Activated CD4-positive, CD25-positive, alpha-beta regulatory T cell treated with anti-CD3 and anti-CD28 coated beads, Interleukin-2, amount 50 U/mL, for 16 hours (primary cell): ENCODE results near the gene GALNT13.

Experiments
- DNase-seq: peaks from one replicate; pipeline ENCODE4 v3.0.0-alpha.2; 2020; ENCODE audit warnings: low read depth, low spot score

Gene GALNT13

DNA sequence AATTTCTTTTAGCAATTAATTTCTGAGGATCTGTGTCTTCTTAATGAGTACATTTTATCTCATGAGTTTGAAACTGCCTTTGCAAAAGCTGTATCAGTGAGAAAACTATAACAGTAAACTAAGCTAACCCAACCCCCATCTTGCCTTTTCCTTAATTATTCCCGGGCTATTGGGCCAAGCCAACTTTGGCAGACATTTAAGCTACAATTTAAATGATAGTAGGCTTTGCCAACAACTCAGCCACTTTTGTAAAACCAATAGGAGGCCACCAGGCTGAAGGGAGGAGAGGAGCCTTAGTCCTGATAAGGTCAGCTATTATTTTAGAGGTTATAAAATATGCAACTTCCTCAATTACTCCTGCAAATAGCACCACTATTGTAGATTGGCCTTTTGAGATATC is 608.8 kb downstream of the GALNT13 start:
- DNase-seq = no peak

DNA sequence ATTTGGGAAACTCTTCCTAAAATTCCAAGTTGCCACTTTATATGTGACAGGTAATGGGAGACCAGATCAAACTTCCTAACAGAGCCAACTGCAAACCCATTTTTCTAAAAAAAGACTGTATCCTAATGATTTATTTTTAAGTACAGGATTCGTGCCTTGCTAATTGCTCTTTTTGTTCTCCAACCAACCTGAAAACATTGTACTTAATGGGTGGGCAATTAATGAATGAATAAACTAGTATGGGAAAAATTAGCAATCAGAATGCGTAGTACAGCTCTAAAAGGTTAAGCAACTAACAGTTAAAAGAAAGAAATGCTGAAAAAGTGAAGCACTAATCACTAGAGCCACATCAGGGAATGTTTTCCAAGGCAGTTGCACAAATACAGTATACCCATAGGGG is 609.6 kb downstream of the GALNT13 start:
- DNase-seq = no peak

DNA sequence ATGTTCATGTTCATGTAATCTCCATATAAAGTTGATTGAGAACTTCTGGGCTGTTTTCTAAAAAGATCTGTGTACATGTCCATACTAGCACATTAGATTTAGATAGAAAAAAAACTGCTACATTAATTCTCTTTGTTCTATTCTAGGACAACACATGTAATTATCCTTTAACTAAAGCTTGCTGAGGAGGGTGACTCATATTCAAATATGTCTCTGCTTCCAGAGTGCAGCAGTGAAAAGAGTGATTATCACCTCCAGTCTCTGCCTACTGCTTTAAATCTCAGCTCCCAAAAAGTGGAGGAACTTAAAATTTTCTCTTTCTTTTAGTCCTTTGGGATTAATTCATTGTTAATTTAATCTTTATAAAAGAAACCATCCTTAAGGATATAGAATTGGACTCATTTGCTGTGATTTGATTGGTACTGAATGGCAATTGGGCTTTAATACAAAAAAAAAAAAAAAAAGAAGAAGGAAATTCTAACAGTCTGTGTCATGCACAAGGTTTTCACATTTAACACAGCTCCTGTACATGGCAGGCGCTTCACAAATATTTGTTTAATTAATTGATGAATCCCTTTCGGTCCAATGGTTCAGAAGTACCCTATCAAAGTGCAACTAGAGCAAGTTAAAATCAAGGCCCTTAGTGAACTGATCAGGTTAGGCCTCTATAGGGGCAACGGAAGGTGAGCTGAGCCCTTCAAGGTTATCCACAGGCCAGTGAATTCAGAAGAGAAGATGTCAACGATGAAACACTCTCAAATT is 612.8 kb downstream of the GALNT13 start:
- no peak for DNase-seq

DNA sequence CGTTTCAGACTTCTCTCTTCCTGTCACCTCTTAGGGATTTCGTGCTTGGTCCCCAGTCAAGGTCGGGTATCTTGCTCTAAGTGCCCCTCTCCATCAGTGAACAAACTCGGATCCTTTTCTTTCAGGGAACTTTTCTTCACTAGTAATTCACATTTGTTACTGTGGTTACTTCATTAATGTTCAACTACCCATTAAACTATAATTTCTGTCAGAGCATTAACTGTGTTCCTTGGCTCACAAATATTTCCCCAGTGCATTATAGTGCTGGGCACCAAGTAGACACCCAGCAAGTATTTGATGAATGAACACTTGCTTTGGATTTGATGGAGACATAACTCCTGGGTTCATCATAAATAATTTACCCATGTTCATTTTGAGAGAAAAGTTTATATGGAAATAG is 617.1 kb downstream of the GALNT13 start:
- DNase-seq = no peak

DNA sequence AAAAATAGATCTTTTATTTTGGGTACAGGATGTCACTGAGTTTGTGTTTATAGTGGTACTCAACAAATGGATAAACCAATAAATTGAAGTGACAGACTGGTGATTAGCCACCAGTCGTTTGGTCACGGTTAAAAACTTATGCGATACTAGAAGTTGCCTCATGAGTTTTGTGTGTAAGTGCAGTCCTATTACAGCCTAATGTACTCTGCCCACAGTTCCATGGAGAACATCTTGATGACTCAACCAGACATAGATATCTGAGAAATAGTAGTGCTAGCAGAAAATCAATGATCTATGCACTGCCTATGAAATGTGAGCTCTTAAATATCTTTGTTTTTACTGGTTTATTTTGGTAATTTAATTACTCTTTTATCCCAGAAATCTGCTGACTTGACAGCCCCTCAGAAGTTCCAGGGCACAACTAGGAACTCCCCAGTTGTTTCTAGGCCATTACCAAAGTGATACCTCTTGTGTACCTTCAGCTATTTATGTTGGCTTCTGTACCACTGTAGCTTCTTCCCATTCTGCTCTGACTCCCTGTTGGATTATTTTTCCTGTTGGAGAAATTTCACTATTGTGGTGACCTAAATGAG is 617.6 kb downstream of the GALNT13 start:
- no peak for DNase-seq

DNA sequence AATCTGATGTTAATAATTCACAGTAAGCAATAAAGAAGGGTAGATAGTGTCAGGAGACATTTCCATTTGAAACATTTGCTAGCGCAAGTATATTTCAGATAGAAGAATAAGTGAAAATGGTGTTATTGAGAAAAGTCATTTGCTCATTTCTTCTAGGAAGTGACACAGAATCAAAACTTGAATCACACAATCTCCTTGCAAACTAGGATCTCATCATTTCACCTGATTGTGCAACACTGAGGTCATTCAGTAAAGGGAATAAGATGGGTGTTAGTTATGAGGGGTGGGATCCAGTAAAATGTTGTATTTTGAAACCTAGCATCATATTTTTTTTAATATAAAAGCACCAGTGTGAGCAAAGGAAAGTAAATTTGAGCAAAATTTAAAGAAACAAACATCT is 618.8 kb downstream of the GALNT13 start:
- DNase-seq = no peak

DNA sequence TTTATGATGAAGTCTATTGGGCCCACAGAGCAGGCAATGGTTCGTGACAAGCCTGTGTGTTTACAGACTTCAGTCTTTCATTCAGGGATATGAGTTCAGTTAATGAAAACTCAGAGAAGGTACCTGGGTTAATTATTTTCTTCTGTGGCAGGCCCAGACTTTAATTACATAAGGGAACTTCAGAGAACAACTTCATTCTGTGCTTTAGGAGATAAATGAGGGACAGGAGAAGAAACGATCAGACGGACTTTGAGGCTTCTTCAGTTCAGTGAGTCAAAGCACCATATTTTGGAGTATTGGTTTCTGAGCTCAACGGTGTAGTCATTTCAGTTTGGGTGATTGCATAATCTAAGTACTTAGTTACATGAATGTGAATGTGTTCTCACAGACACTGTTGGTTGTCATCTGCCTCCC is 623.7 kb downstream of the GALNT13 start:
- no peak for DNase-seq

DNA sequence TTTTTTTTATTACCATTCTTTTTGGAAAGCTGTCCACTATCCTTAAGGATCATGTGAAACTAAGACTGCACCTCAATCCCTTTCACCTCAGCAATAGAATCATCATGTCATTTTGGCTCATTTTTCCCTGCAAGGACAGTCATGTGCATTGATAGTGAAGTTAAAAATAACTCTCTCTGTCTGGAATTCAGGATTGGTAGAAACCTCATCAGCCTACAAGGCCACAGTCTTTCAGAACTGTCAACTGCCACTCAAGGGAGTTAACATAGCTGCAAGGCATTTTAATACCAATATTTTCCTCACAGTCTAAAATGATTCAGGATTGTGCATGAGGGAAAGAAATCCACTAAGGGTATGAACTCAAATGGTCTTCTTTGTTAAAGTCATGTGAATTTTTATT is 625.3 kb downstream of the GALNT13 start:
- no peak for DNase-seq
